A549 treated with Hydrocortisone at 1 μM for 4 hours (cell line): ENCODE data around the gene EIF5AL1. TPM values are rescaled to one million over a fixed set of nuclear protein-coding genes. Genes with fewer than 3 reads are reported as not detected.

ENCODE experiments used
- total RNA-seq: library from RNA; stranded (reverse); fragments of 200-300 nt; extraction: Qiagen RNA extraction; gene quantifications from 5 replicates; pipeline ENCODE4 v1.2.3, GENCODE V29; 2022

Gene EIF5AL1
- total RNA-seq, result 1.9 to 3.4 TPM (median 2.3 TPM) in 5 replicates

DNA sequence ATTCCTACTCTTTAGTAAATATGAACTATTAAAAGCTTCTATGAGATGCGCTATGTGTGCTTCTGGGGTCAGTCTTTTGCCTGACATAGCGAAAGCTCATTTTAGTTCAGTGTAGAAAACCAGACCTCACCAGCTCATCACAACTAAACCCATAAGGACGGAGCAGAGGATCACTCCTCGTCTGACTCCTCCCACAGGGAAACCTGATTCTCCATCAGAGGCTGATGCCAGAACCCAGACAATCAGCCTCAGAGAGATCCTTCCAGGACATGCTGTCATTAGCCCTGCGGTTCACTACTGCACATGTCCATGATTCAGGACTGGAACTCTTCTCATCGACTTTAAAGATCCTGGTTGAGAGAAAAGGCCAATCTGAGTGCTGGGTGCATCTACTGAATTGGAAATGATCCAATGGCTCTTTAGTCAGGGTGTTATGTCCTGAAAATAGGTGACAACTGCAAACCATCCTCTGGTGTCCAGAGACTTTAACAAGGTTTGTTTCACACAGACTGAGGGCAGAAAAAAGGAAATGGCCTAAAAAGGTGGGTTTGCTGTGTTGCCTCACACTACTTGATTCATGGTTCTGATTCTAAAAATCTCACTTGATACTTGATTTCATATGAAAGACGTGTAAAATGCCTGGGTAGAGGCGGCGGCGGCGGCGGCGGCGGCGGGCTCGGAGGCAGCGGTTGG is at the start of gene EIF5AL1:
Gene EIF5AL1 (plus strand): TSS at position 643 of the 693 bp plus-strand sequence. CDS start 117 bp downstream, outside the sequence.

DNA sequence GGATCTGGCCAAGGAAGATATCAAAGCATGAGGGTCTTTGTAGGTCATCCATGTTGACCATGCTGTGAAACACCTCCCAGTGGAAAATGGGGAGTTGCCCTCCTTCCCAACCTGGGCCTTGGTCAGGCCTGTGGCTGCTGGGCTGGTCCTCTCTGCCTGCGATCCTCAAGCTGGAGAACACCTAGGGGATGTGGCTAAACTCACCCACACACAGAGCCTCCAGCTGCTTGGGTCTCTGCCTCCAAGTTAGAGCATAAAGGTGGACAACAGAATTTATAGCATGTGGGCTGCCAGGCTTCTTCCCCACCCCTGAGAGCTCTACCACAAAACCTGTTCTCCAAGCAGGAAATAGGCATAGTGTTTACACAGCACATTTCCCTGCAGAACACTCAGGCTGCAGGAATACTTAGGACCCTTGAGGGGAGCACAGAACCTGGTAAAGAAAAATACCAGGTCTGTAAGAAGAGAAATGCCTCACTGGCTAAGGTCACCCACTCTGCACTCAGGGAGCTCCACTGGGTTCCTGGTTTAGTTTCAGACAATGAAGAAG is 47.9 kb downstream of the EIF5AL1 start, which contains the start of gene SFTPA2:
Gene SFTPA2 (minus strand): TSS at position 248 of the 550 bp plus-strand sequence. CDS start 924 bp downstream, outside the sequence.

Other genes starting within 250 kb of the EIF5AL1 start
- gene PPIF, start 165.1 kb upstream of the EIF5AL1 start, total RNA-seq, result 126 to 169 TPM (median 128 TPM) in 5 replicates
- 2.6 to 4.0 TPM (median 3.6 TPM) in 5 replicates for gene ZCCHC24, start 66.9 kb upstream of the EIF5AL1 start, total RNA-seq
- not detected in 5 replicates for gene SFTPA2, start 47.9 kb downstream of the EIF5AL1 start, total RNA-seq
- gene SFTPA1, start 98.4 kb downstream of the EIF5AL1 start, total RNA-seq, result not detected in 5 replicates
- 0.17 to 0.52 TPM (median 0.36 TPM) in 5 replicates for gene NUTM2B, start 190.7 kb downstream of the EIF5AL1 start, total RNA-seq